Pancreas (tissue), 10 donors: ENCODE data around the gene PIGQ. TPM values are rescaled to one million over a fixed set of nuclear protein-coding genes. Genes with fewer than 3 reads are reported as not detected.

ENCODE experiments used
- ATAC-seq, 4 donors: fragments of 200-7000 bp; cut with Tn5 transposase; one replicate each; pipeline versions ENCODE4 v1.8.0 to v1.9.1; 2020; ENCODE audit warnings: mild to moderate bottlenecking in 4 of 4, moderate library complexity in 4 of 4
- DNase-seq, 6 donors: peaks; one replicate each; pipeline ENCODE4 v3.0.0-alpha.2; 2020
- FAIRE-seq: peaks from 2 replicates; lab custom pipeline; 2012; peaks lifted over from hg19 to GRCh38; lab: Jason Lieb, UNC
- H3K27ac ChIP-seq, 4 donors: fragments of 200-600 bp; sonication (generic); 1 replicate in 3 of 4; 2 replicates in 1 of 4; pipeline versions ENCODE4 v1.5.0 to v1.8.0; 2020
- H3K27me3 ChIP-seq, 4 donors: fragments of 200-600 bp; one replicate each; pipeline ENCODE4 v1.8.0; 2021
- H3K36me3 ChIP-seq, 3 donors: fragments of 200-600 bp; sonication (generic) in 1 of 3; one replicate each; pipeline versions ENCODE4 v1.5.0 to v1.8.0; 2020 to 2021
- H3K4me1 ChIP-seq, 3 donors: fragments of 200-600 bp; one replicate each; pipeline ENCODE4 v1.8.0; 2021
- H3K4me3 ChIP-seq, 4 donors: fragments of 200-600 bp; sonication (generic) in 2 of 4; one replicate each; pipeline versions ENCODE4 v1.5.0 to v1.8.0; 2020 to 2021
- H3K9me3 ChIP-seq, 4 donors: fragments of 200-600 bp; one replicate each; pipeline ENCODE4 v1.8.0; 2021
- WGBS, 2 donors: extraction: QIAGEN DNeasy Blood & Tissue Kit; methylation state at CpG; one replicate each; pipeline ENCODE4 v1.1.7; 2013; 5-methylcytosine and 5-hydroxymethylcytosine counted together
- intact Hi-C, 3 donors: fragments of 100-400 bp; cut with DNase I; formaldehyde crosslinking; loops; one replicate each; pipeline versions ENCODE4 v1.11.1 to v1.14.2; 2022
- polyA plus RNA-seq, 2 donors: library from polyadenylated mRNA; stranded (reverse); fragments of 200-250 nt; gene quantifications; one replicate each; pipeline ENCODE4 v1.2.3, GENCODE V29; 2013
- total RNA-seq, 6 donors: library from RNA; stranded (reverse); fragmentation: NEBNext Ultra II Directional in 4 of 6; extraction: Animal tissue kit (Norgen Biotek cat#: 25700) in 4 of 6; gene quantifications; one replicate each; pipeline versions ENCODE4 v1.2.1 to v1.2.4, GENCODE V29; 2021 to 2023
- TF ChIP-seq, protein P1 (sequence below), 4 donors: fragments of 200-600 bp; sonication (generic) in 3 of 4; IDR thresholded peaks; one replicate each; pipeline versions ENCODE4 v1.5.0 to v1.8.0; 2021; ENCODE audit warnings: antibody characterized with exemption in 4 of 4
- donor health status: healthy with polysubstance abuse.
- donor health status: DM: no; HTN: no; CAD: no; lungs with moderate emphysema.
- donor health status: DM: no; HTN: no; CAD: no.
- donor health status: control.
- donor health status: control.
- donor health status: Bipolar disorder and iron deficiency.
- donor health status: DM: yes; HTN: yes; CAD: no.
- donor health status: DM: no; HTN: no; CAD: no.
- donor health status: DM: no; HTN: no; CAD: no.
- donor health status: DM: yes; HTN: yes; CAD: no.

PIGQ gene
- total and polyA plus RNA-seq, 8 donors = 29.7 to 165 (median 43.6) TPM

DNA sequence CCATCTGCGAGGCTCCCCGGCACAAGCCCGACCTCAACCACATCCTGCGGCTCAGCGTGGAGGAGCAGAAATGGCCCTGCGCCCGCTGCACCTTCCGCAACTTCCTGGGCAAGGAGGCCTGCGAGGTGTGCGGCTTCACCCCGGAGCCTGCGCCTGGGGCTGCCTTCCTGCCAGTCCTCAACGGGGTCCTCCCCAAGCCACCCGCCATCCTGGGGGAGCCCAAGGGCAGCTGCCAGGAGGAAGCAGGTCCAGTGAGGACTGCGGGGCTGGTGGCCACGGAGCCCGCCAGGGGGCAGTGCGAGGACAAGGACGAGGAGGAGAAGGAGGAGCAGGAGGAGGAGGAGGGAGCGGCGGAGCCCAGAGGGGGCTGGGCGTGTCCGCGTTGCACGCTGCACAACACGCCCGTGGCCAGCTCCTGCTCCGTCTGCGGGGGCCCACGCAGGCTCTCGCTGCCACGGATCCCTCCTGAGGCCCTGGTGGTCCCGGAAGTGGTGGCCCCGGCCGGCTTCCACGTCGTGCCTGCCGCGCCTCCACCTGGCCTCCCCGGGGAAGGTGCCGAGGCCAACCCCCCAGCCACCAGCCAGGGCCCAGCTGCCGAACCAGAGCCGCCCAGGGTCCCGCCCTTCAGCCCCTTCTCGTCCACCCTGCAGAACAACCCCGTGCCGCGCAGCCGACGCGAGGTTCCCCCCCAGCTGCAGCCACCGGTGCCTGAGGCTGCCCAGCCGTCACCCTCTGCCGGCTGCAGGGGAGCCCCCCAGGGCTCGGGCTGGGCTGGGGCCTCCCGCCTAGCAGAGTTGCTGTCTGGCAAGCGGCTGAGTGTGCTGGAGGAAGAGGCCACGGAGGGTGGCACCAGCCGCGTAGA, 22.6 kb upstream of the PIGQ start:
- peaks cover 4 to 28% (median 9%) of the 10 kb centered on the region in 3 donors for H3K36me3 ChIP-seq
- H3K4me1 ChIP-seq = no peaks in the 10 kb centered on the region
- no peaks in the 10 kb centered on the region for H3K9me3 ChIP-seq
- TF ChIP-seq, protein P1, sequence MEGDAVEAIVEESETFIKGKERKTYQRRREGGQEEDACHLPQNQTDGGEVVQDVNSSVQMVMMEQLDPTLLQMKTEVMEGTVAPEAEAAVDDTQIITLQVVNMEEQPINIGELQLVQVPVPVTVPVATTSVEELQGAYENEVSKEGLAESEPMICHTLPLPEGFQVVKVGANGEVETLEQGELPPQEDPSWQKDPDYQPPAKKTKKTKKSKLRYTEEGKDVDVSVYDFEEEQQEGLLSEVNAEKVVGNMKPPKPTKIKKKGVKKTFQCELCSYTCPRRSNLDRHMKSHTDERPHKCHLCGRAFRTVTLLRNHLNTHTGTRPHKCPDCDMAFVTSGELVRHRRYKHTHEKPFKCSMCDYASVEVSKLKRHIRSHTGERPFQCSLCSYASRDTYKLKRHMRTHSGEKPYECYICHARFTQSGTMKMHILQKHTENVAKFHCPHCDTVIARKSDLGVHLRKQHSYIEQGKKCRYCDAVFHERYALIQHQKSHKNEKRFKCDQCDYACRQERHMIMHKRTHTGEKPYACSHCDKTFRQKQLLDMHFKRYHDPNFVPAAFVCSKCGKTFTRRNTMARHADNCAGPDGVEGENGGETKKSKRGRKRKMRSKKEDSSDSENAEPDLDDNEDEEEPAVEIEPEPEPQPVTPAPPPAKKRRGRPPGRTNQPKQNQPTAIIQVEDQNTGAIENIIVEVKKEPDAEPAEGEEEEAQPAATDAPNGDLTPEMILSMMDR (IDR thresholded peaks at IDR 0.05) = peak in 3 of 4 donors; percentile 9 to 31 (median 24)
- ATAC-seq = peak; percentile 58 to 89 (median 80)
- FAIRE-seq = no peak
- no peak overlapping the region for H3K4me3 ChIP-seq
- WGBS, 2 donors = 72 to 82% methylated on average over 43 to 60 of the region's 60 CpGs
- H3K27ac ChIP-seq = no peak overlapping the region
- intact Hi-C loops = no loop called here
- peak in 5 of 6 donors; percentile 67 to 88 (median 70) for DNase-seq
- no peaks in the 10 kb centered on the region for H3K27me3 ChIP-seq

GRCh38 chr16:548586-548985, 21.2 kb upstream of the PIGQ start:
- ATAC-seq (no peak), DNase-seq (no peak), FAIRE-seq (no peak)
- Histone ChIP-seq H3K4me3 (no peak overlapping the region), H3K36me3 (peaks cover 6 to 34% (median 11%) of the 10 kb centered on the region in 3 donors), H3K27ac (no peak overlapping the region), H3K9me3 (no peaks in the 10 kb centered on the region), H3K27me3 (no peaks in the 10 kb centered on the region), H3K4me1 (no peaks in the 10 kb centered on the region)
- WGBS, 2 donors = 93 to 97% methylated on average over 21 of the region's 21 CpGs
- intact Hi-C loops = no loop called here
- TF ChIP-seq, protein P1 (IDR thresholded peaks at IDR 0.05) = no peak

GRCh38 chr16:549544-550263, 20.1 kb upstream of the PIGQ start:
- Histone ChIP-seq H3K27ac (no peak overlapping the region), H3K9me3 (no peaks in the 10 kb centered on the region), H3K36me3 (peaks cover 6 to 34% (median 11%) of the 10 kb centered on the region in 3 donors), H3K27me3 (no peaks in the 10 kb centered on the region), H3K4me1 (no peaks in the 10 kb centered on the region), H3K4me3 (no peak overlapping the region)
- intact Hi-C loops = no loop called here
- FAIRE-seq = no peak
- DNase-seq = no peak
- 94% methylated on average over 52 to 54 of the region's 54 CpGs for WGBS, 2 donors
- TF ChIP-seq, protein P1 (IDR thresholded peaks at IDR 0.05) = no peak
- no peak for ATAC-seq

GRCh38 chr16:551210-551609, 18.6 kb upstream of the PIGQ start:
- ATAC-seq (no peak), FAIRE-seq (no peak), DNase-seq (no peak)
- no peak overlapping the region for H3K27ac ChIP-seq
- WGBS, 2 donors = 95% methylated on average over 25 to 28 of the region's 28 CpGs
- no peaks in the 10 kb centered on the region for H3K9me3 ChIP-seq
- no peaks in the 10 kb centered on the region for H3K4me1 ChIP-seq
- intact Hi-C loops = no loop called here
- no peaks in the 10 kb centered on the region for H3K27me3 ChIP-seq
- H3K4me3 ChIP-seq = no peak overlapping the region
- peaks cover 6 to 34% (median 11%) of the 10 kb centered on the region in 3 donors for H3K36me3 ChIP-seq
- TF ChIP-seq, protein P1 (IDR thresholded peaks at IDR 0.05) = no peak
